Measurements from ENCODE around the gene NOTCH2. TPM values are rescaled to one million over a fixed set of nuclear protein-coding genes. Genes with fewer than 3 reads are reported as not detected.

The NOTCH2 gene
- total and polyA plus RNA-seq, 9 of the 15 experiments (the other 6 are each of a cell fraction or from before 2014, with no cell fraction given): 0.04 to 1.2 (median 0.28) TPM; not detected in 1

DNA sequence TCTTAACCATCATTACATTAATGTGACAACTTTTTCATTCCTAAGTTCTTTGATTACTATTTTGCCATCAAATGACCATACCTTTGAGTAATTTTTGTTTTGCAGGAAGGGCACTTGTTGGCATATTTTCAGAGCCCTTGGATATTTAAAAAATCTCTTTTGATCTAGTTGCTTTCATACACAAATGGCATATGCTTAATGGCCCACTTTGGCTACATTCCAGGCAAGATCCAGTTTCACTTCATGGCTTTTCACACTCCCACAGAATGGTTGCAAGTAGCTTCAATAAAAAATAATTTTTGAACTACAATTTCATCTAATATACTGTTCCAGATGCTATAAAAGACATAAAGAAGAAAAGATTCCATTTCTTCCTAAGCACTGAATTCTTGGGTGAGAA lies 191.3 kb downstream of the NOTCH2 start:
- POLR2A ChIA-PET: interaction anchor here (0.6 kb wide), 1 partner anchor 100 kb away, joined by 3 read pairs; no protein-coding TSS in a partner anchor
- FAIRE-seq (no peak), DNase-seq (ENCODE audit: extremely low read depth in 1 of 4, low spot score in 3 of 4) (no peak), ATAC-seq (no peak)
- H3K27ac ChIP-seq (ENCODE audit: extremely low read depth, low read depth, low read length): no peak overlapping the region
- no peak overlapping the region for H2AFZ ChIP-seq (ENCODE audit: low read depth, low read length)
- H3K4me3 ChIP-seq: no peak overlapping the region
- in situ Hi-C loops (cut with MboI) (no loop called here), intact Hi-C loops (cut with micrococcal nuclease) (no loop called here)
- no peak overlapping the region for H3K9ac ChIP-seq (ENCODE audit: insufficient read depth in 1 of 2, low read depth in 2 of 2, low read length in 2 of 2)
- H3K36me3 ChIP-seq (ENCODE audit: control insufficient read depth, insufficient read depth, low read length): no peaks in the 10 kb centered on the region
- no peaks in the 10 kb centered on the region for H4K20me1 ChIP-seq (replicated peaks; ENCODE audit: control insufficient read depth, insufficient read depth, low read length)
- H3K79me2 ChIP-seq (ENCODE audit: control insufficient read depth, insufficient read depth, low read length): no peaks in the 10 kb centered on the region
- no peak for TF ChIP-seq FOXA1 (IDR thresholded peaks at IDR 0.05; ENCODE audit: borderline replicate concordance)
- no peak for TF ChIP-seq ZNF668 (CRISPR knock-in tag; IDR thresholded peaks at IDR 0.05)
- no peak for TF ChIP-seq NFYB (IDR thresholded peaks at IDR 0.05; ENCODE audit: extremely low read depth, insufficient read length)
- no peak for TF ChIP-seq MBD2 (IDR thresholded peaks at IDR 0.05; ENCODE audit: borderline replicate concordance, low read depth)
- no peak for TF ChIP-seq MTA2 (IDR thresholded peaks at IDR 0.05; ENCODE audit: low read depth)
- TF ChIP-seq SIX5 (IDR thresholded peaks at IDR 0.05; ENCODE audit: borderline replicate concordance in 1 of 2, insufficient read depth in 1 of 2, low read depth in 1 of 2, low read length in 2 of 2): no peak
- TF ChIP-seq KLF16 (IDR thresholded peaks at IDR 0.05): no peak
- no peak for TF ChIP-seq HDAC8 (tag; IDR thresholded peaks at IDR 0.05)
- no peak for TF ChIP-seq HSF4 (CRISPR knock-in tag; IDR thresholded peaks at IDR 0.05; ENCODE audit: borderline replicate concordance)
- TF ChIP-seq HCFC1 (IDR thresholded peaks at IDR 0.05; ENCODE audit: low read depth, low read length): no peak
- TF ChIP-seq ZNF133 (CRISPR knock-in tag; IDR thresholded peaks at IDR 0.05): no peak
- TF ChIP-seq NCOA2 (IDR thresholded peaks at IDR 0.05; ENCODE audit: partially characterized antibody in 2 of 2): no peak
- no peak for TF ChIP-seq BRD9 (IDR thresholded peaks at IDR 0.05; ENCODE audit: low read depth, partially characterized antibody)
- no peak for TF ChIP-seq IFI16 (CRISPR knock-in tag; IDR thresholded peaks at IDR 0.05)
- no peak for TF ChIP-seq CCNT2 (IDR thresholded peaks at IDR 0.05; ENCODE audit: borderline replicate concordance, extremely low read depth, insufficient read length, low read depth, low read length)
- peaks cover 4 to 20% of the 10 kb centered on the region in 2 experiments; a peak in 3 of 5 replicates for H3K4me1 ChIP-seq (replicated peaks in 1 of 2; ENCODE audit: control insufficient read depth in 2 of 2, insufficient read depth in 2 of 2, low read length in 2 of 2)
- H3K4me2 ChIP-seq (ENCODE audit: insufficient read depth, low read length): no peak overlapping the region
- no TSS peak for BruUV-seq (replicated peaks)
- H3K9me3 ChIP-seq (replicated peaks; ENCODE audit: control insufficient read depth, insufficient read depth, low read depth, low read length): no peaks in the 10 kb centered on the region
- no peaks in the 10 kb centered on the region for H3K27me3 ChIP-seq (ENCODE audit: control insufficient read depth in 2 of 2, insufficient read depth in 2 of 2, low read length in 2 of 2)
- no peaks in the 10 kb centered on the region for H3K9me1 ChIP-seq (ENCODE audit: control insufficient read depth, insufficient read depth, low read length)
- CTCF ChIA-PET (ENCODE audit: low intra/inter-chr PET ratio): no interaction called here

Measured in K562 (cell line).